ENCODE data around the gene POLK.

DNA sequence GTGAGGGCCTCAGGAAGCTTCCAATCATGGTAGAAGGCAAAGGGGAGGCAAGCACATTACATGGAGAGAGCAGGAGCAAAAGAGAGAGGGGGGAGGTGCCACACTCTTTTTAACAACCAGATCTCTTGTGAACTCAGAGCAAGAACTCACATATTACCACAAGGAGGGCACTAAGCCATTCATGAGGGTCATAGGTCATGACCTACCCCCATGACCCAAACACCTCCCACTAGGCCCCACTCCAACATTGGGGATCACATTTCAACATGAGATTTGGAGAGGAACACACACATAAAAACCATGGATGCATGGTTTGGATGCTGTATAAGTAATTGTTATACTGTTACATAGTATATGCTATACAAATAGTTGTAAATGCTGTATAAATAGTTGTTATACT is 17.5 kb downstream of the POLK start:
- no peak for TF ChIP-seq EZH2 (optimal IDR thresholded peaks at IDR 0.05; ENCODE audit: low read depth, low read length)
- TF ChIP-seq, protein P1, sequence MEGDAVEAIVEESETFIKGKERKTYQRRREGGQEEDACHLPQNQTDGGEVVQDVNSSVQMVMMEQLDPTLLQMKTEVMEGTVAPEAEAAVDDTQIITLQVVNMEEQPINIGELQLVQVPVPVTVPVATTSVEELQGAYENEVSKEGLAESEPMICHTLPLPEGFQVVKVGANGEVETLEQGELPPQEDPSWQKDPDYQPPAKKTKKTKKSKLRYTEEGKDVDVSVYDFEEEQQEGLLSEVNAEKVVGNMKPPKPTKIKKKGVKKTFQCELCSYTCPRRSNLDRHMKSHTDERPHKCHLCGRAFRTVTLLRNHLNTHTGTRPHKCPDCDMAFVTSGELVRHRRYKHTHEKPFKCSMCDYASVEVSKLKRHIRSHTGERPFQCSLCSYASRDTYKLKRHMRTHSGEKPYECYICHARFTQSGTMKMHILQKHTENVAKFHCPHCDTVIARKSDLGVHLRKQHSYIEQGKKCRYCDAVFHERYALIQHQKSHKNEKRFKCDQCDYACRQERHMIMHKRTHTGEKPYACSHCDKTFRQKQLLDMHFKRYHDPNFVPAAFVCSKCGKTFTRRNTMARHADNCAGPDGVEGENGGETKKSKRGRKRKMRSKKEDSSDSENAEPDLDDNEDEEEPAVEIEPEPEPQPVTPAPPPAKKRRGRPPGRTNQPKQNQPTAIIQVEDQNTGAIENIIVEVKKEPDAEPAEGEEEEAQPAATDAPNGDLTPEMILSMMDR (IDR thresholded peaks at IDR 0.05; ENCODE audit: low read length): no peak
